Mucosa of rectum (tissue), 2 donors: ENCODE data around the gene CETP.

Experiments used
- H3K27ac ChIP-seq, 2 donors: one replicate each; pipeline ENCODE4 v1.7.0; 2013; ENCODE audit warnings: inconsistent platforms in 2 of 2, low read depth in 2 of 2, low read length in 2 of 2
- H3K27me3 ChIP-seq, 2 donors: one replicate each; pipeline ENCODE4 v1.7.0; 2013; ENCODE audit warnings: low read length in 2 of 2; ENCODE audit not compliant: control insufficient read depth in 2 of 2, insufficient read depth in 2 of 2
- H3K36me3 ChIP-seq, 2 donors: one replicate each; pipeline ENCODE4 v1.7.0; 2013; ENCODE audit warnings: low read length in 2 of 2; ENCODE audit not compliant: control insufficient read depth in 2 of 2, insufficient read depth in 2 of 2
- H3K4me1 ChIP-seq, 2 donors: one replicate each; pipeline ENCODE4 v1.7.0; 2013; ENCODE audit warnings: low read length in 2 of 2, mild to moderate bottlenecking in 1 of 2; ENCODE audit not compliant: control insufficient read depth in 2 of 2, insufficient read depth in 2 of 2
- H3K4me3 ChIP-seq, 2 donors: one replicate each; pipeline ENCODE4 v1.7.0; 2013; ENCODE audit warnings: low read length in 2 of 2
- H3K9ac ChIP-seq, 2 donors: one replicate each; pipeline ENCODE4 v1.7.0; 2013; ENCODE audit warnings: low read length in 2 of 2, low read depth in 1 of 2, mild to moderate bottlenecking in 1 of 2
- H3K9me3 ChIP-seq, 2 donors: one replicate each; pipeline ENCODE4 v1.7.0; 2013; ENCODE audit warnings: low read length in 2 of 2; ENCODE audit not compliant: control insufficient read depth in 2 of 2
- donor health status: healthy.
- donor health status: Normal muscosa, but diverticular disease.

CETP gene

DNA sequence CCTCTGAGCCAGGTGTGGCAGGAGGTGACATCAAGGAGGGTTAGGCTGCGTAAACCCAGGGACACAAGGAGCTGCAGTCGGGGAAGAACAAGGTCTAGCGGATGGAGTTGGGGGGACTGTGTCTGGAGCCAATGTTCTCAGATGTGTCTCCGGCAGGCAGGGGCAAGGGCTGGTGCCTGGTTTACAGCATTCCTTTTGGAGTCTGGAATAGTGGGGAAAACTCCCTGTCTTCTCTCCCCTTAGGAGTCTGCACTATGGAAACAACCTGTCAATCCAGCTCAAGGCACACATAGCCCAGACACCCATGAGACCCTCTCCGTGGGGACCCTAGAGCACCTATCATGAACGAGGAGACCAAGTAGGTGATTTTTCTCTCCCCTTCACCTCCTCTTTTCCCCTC lies 55.1 kb downstream of the CETP start:
- no peak overlapping the region for H3K9ac ChIP-seq
- no peaks in the 10 kb centered on the region for H3K9me3 ChIP-seq
- H3K4me1 ChIP-seq, result peaks cover 0 to 2% of the 10 kb centered on the region in 2 donors
- H3K27ac ChIP-seq, result no peak overlapping the region
- H3K36me3 ChIP-seq, result peaks cover 36 to 41% of the 10 kb centered on the region in 2 donors
- no peaks in the 10 kb centered on the region for H3K27me3 ChIP-seq
- no peak overlapping the region for H3K4me3 ChIP-seq

GRCh38 chr16:57017251-57017650 lies 55.5 kb downstream of the CETP start:
- Histone ChIP-seq H3K36me3 (peaks cover 40 to 45% of the 10 kb centered on the region in 2 donors), H3K9me3 (no peaks in the 10 kb centered on the region), H3K9ac (no peak overlapping the region), H3K27ac (no peak overlapping the region), H3K4me3 (no peak overlapping the region), H3K4me1 (peaks cover 0 to 2% of the 10 kb centered on the region in 2 donors), H3K27me3 (no peaks in the 10 kb centered on the region)

GRCh38 chr16:57019746-57020145 lies 58.0 kb downstream of the CETP start:
- H3K27ac ChIP-seq, result no peak overlapping the region
- no peak overlapping the region for H3K4me3 ChIP-seq
- no peak overlapping the region for H3K9ac ChIP-seq
- H3K4me1 ChIP-seq, result no peaks in the 10 kb centered on the region
- peaks cover 47 to 57% of the 10 kb centered on the region in 2 donors for H3K36me3 ChIP-seq
- no peaks in the 10 kb centered on the region for H3K27me3 ChIP-seq
- H3K9me3 ChIP-seq, result no peaks in the 10 kb centered on the region

- H3K4me3 ChIP-seq, result no peak overlapping the region
- H3K27me3 ChIP-seq, result no peaks in the 10 kb centered on the region
- no peak overlapping the region for H3K27ac ChIP-seq
- no peak overlapping the region for H3K9ac ChIP-seq
- peaks cover 51 to 57% of the 10 kb centered on the region in 2 donors for H3K36me3 ChIP-seq
- no peaks in the 10 kb centered on the region for H3K4me1 ChIP-seq
- no peaks in the 10 kb centered on the region for H3K9me3 ChIP-seq
Observed at GRCh38 chr16:57020651-57021050, 58.9 kb downstream of the CETP start.

GRCh38 chr16:57021757-57022156 lies 60.0 kb downstream of the CETP start:
- no peaks in the 10 kb centered on the region for H3K9me3 ChIP-seq
- H3K27ac ChIP-seq, result no peak overlapping the region
- H3K36me3 ChIP-seq, result peaks cover 57 to 60% of the 10 kb centered on the region in 2 donors
- H3K27me3 ChIP-seq, result no peaks in the 10 kb centered on the region
- H3K9ac ChIP-seq, result no peak overlapping the region
- no peaks in the 10 kb centered on the region for H3K4me1 ChIP-seq
- no peak overlapping the region for H3K4me3 ChIP-seq

DNA sequence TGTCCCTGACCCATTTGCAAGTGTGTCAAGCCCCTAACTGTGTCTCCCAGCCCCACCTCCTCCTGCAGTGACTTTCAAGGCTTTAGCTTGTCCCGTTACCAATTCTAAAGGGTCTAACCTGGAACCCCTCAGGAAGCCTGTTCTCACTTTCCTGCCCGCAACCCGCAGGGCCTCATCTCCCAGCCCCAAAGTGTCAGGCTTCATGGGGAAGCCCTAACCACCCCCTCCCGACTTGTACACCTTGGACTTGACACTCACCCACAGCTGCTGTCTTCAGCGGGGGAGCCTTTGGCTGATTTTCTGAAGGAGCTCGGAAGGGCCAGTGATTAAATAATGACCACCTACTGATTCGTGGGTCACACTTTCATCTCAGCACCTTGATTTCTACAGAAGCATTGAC lies 60.7 kb downstream of the CETP start:
- Histone ChIP-seq H3K9ac (no peak overlapping the region), H3K4me1 (no peaks in the 10 kb centered on the region), H3K27ac (no peak overlapping the region), H3K9me3 (no peaks in the 10 kb centered on the region), H3K4me3 (no peak overlapping the region), H3K27me3 (no peaks in the 10 kb centered on the region), H3K36me3 (peaks cover 51 to 54% of the 10 kb centered on the region in 2 donors)

- no peak overlapping the region for H3K27ac ChIP-seq
- peaks cover 43 to 44% of the 10 kb centered on the region in 2 donors for H3K36me3 ChIP-seq
Observed at GRCh38 chr16:57023541-57024249, 61.9 kb downstream of the CETP start.

GRCh38 chr16:57024894-57025680 lies 63.3 kb downstream of the CETP start:
- no peaks in the 10 kb centered on the region for H3K4me1 ChIP-seq
- H3K27ac ChIP-seq, result no peak overlapping the region
- H3K9ac ChIP-seq, result no peak overlapping the region
- no peaks in the 10 kb centered on the region for H3K9me3 ChIP-seq
- H3K36me3 ChIP-seq, result peaks cover 36 to 37% of the 10 kb centered on the region in 2 donors
- H3K4me3 ChIP-seq, result no peak overlapping the region
- H3K27me3 ChIP-seq, result no peaks in the 10 kb centered on the region

More at GRCh38 chr16:57023541-57024249, 61.9 kb downstream of the CETP start:
- no peak overlapping the region for H3K4me3 ChIP-seq
- H3K9ac ChIP-seq, result no peak overlapping the region
- H3K9me3 ChIP-seq, result no peaks in the 10 kb centered on the region
- no peaks in the 10 kb centered on the region for H3K4me1 ChIP-seq
- no peaks in the 10 kb centered on the region for H3K27me3 ChIP-seq

GRCh38 chr16:57025941-57026777 lies 64.4 kb downstream of the CETP start:
- Histone ChIP-seq H3K9ac (no peak overlapping the region), H3K4me1 (no peaks in the 10 kb centered on the region), H3K9me3 (no peaks in the 10 kb centered on the region), H3K27ac (no peak overlapping the region), H3K4me3 (no peak overlapping the region), H3K27me3 (no peaks in the 10 kb centered on the region), H3K36me3 (peaks cover 30 to 31% of the 10 kb centered on the region in 2 donors)

DNA sequence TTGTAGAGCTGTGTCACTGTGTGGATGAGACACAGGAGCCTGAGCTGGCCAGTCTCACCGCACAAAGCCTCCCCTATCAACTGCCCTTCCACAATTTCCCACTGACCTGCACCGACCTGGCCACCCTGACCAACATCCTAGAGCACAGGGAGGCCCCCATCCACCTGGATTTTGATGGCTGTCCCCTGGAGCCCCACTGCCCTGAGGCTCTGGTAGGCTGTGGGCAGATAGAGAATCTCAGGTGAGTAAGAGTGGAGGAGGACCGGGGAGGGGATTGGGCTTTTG lies 65.0 kb downstream of the CETP start:
- Histone ChIP-seq H3K4me3 (no peak overlapping the region), H3K27me3 (no peaks in the 10 kb centered on the region), H3K27ac (no peak overlapping the region), H3K4me1 (no peaks in the 10 kb centered on the region), H3K36me3 (peaks cover 30 to 31% of the 10 kb centered on the region in 2 donors), H3K9ac (no peak overlapping the region), H3K9me3 (no peaks in the 10 kb centered on the region)
